Stimulated activated effector memory CD8-positive, alpha-beta T cell treated with anti-CD3 and anti-CD28 coated beads, Interleukin-12 subunit alpha, Interleukin-12 subunit beta, amount 100 ng/mL, for 72 hours (primary cell): ENCODE data around the gene DDX56.

Source experiments
- ATAC-seq: fragments of 150-1000 bp; cut with Tn5 transposase; 2 replicates; pipeline ENCODE4 v1.10.0; 2021
- DNase-seq, 2 donors: peaks; one replicate each; pipeline ENCODE4 v3.0.0; 2021 to 2022; ENCODE audit warnings: low spot score in 2 of 2
- H3K27ac Mint-ChIP-seq: one replicate; pipeline ENCODE4 v1.8.0; 2022; ENCODE audit warnings: mild to moderate bottlenecking, mixed read lengths
- H3K36me3 Mint-ChIP-seq: one replicate; pipeline ENCODE4 v1.8.0; 2022; ENCODE audit warnings: mild to moderate bottlenecking, mixed read lengths
- H3K4me1 Mint-ChIP-seq: one replicate; pipeline ENCODE4 v1.8.0; 2022; ENCODE audit warnings: mixed read lengths
- H3K4me3 Mint-ChIP-seq: one replicate; pipeline ENCODE4 v1.8.0; 2022; ENCODE audit warnings: mild to moderate bottlenecking, mixed read lengths
- H3K9me3 Mint-ChIP-seq: one replicate; pipeline ENCODE4 v1.8.0; 2022; ENCODE audit warnings: mixed read lengths

The DDX56 gene

GRCh38 chr7:44538798-44539668 is 34.7 kb downstream of the DDX56 start:
- ATAC-seq (no peak), DNase-seq (no peak)
- Mint-ChIP-seq H3K36me3 (no peaks in the 10 kb centered on the region), H3K4me1 (no peaks in the 10 kb centered on the region), H3K9me3 (no peaks in the 10 kb centered on the region), H3K4me3 (no peak overlapping the region), H3K27ac (no peak overlapping the region)

GRCh38 chr7:44538093-44538797 is 35.5 kb downstream of the DDX56 start:
- no peak overlapping the region for H3K27ac Mint-ChIP-seq

GRCh38 chr7:44537442-44537841 is 36.3 kb downstream of the DDX56 start:
- ATAC-seq (no peak), DNase-seq (no peak)
- Mint-ChIP-seq H3K4me1 (no peaks in the 10 kb centered on the region), H3K36me3 (no peaks in the 10 kb centered on the region), H3K4me3 (no peak overlapping the region), H3K27ac (no peak overlapping the region), H3K9me3 (no peaks in the 10 kb centered on the region)

More at GRCh38 chr7:44538093-44538797, 35.5 kb downstream of the DDX56 start:
- ATAC-seq (no peak), DNase-seq (no peak)
- H3K36me3 Mint-ChIP-seq, result no peaks in the 10 kb centered on the region
- no peak overlapping the region for H3K4me3 Mint-ChIP-seq
- no peaks in the 10 kb centered on the region for H3K9me3 Mint-ChIP-seq
- H3K4me1 Mint-ChIP-seq, result no peaks in the 10 kb centered on the region

- ATAC-seq, result no peak
- Mint-ChIP-seq H3K9me3 (no peaks in the 10 kb centered on the region), H3K36me3 (no peaks in the 10 kb centered on the region), H3K27ac (no peak overlapping the region), H3K4me3 (no peak overlapping the region), H3K4me1 (no peaks in the 10 kb centered on the region)
- DNase-seq, result no peak
Measured at GRCh38 chr7:44536090-44536489, 37.6 kb downstream of the DDX56 start.

GRCh38 chr7:44535348-44536064 is 38.2 kb downstream of the DDX56 start:
- Mint-ChIP-seq H3K4me1 (no peaks in the 10 kb centered on the region), H3K4me3 (no peak overlapping the region), H3K36me3 (no peaks in the 10 kb centered on the region), H3K27ac (peak overlapping the region; percentile 8), H3K9me3 (no peaks in the 10 kb centered on the region)
- ATAC-seq (no peak), DNase-seq (no peak)

- Mint-ChIP-seq H3K4me3 (no peak overlapping the region), H3K9me3 (no peaks in the 10 kb centered on the region), H3K4me1 (no peaks in the 10 kb centered on the region), H3K27ac (no peak overlapping the region), H3K36me3 (no peaks in the 10 kb centered on the region)
- ATAC-seq (peak; percentile 73), DNase-seq (peak; percentile 43 to 78)
Measured at GRCh38 chr7:44534501-44534900, 39.2 kb downstream of the DDX56 start.

GRCh38 chr7:44534087-44534486 is 39.6 kb downstream of the DDX56 start:
- no peaks in the 10 kb centered on the region for H3K9me3 Mint-ChIP-seq
- ATAC-seq, result no peak

GRCh38 chr7:44533301-44534055 is 40.2 kb downstream of the DDX56 start:
- Mint-ChIP-seq H3K4me3 (no peak overlapping the region), H3K27ac (no peak overlapping the region), H3K9me3 (no peaks in the 10 kb centered on the region), H3K4me1 (no peaks in the 10 kb centered on the region), H3K36me3 (no peaks in the 10 kb centered on the region)
- DNase-seq (no peak), ATAC-seq (no peak)

More at GRCh38 chr7:44534087-44534486, 39.6 kb downstream of the DDX56 start:
- Mint-ChIP-seq H3K36me3 (no peaks in the 10 kb centered on the region), H3K4me3 (no peak overlapping the region), H3K27ac (no peak overlapping the region), H3K4me1 (no peaks in the 10 kb centered on the region)
- DNase-seq, result no peak

GRCh38 chr7:44531421-44532380 is 42.0 kb downstream of the DDX56 start:
- Mint-ChIP-seq H3K36me3 (no peaks in the 10 kb centered on the region), H3K4me3 (no peak overlapping the region), H3K27ac (peak overlapping the region; percentile 2), H3K9me3 (no peaks in the 10 kb centered on the region), H3K4me1 (no peaks in the 10 kb centered on the region)
- no peak for ATAC-seq
- no peak for DNase-seq

GRCh38 chr7:44530990-44531389 is 42.7 kb downstream of the DDX56 start:
- Mint-ChIP-seq H3K4me3 (no peak overlapping the region), H3K4me1 (no peaks in the 10 kb centered on the region), H3K9me3 (no peaks in the 10 kb centered on the region), H3K36me3 (no peaks in the 10 kb centered on the region), H3K27ac (peak overlapping the region; percentile 2)
- ATAC-seq (peak; percentile 22), DNase-seq (no peak)

- DNase-seq (no peak), ATAC-seq (no peak)
- H3K4me1 Mint-ChIP-seq, result no peaks in the 10 kb centered on the region
- H3K4me3 Mint-ChIP-seq, result no peak overlapping the region
- H3K36me3 Mint-ChIP-seq, result no peaks in the 10 kb centered on the region
- H3K27ac Mint-ChIP-seq, result no peak overlapping the region
- peaks cover 8% of the 10 kb centered on the region for H3K9me3 Mint-ChIP-seq
Measured at GRCh38 chr7:44524811-44525388, 48.8 kb downstream of the DDX56 start.

GRCh38 chr7:44522315-44522714 is 51.4 kb downstream of the DDX56 start:
- Mint-ChIP-seq H3K4me1 (no peaks in the 10 kb centered on the region), H3K36me3 (no peaks in the 10 kb centered on the region), H3K9me3 (peaks cover 8% of the 10 kb centered on the region), H3K4me3 (no peak overlapping the region), H3K27ac (no peak overlapping the region)
- no peak for ATAC-seq
- DNase-seq, result no peak

GRCh38 chr7:44521347-44522095 is 52.2 kb downstream of the DDX56 start:
- ATAC-seq (peak; percentile 37), DNase-seq (no peak)
- Mint-ChIP-seq H3K36me3 (no peaks in the 10 kb centered on the region), H3K27ac (no peak overlapping the region), H3K4me3 (no peak overlapping the region), H3K9me3 (peaks cover 8% of the 10 kb centered on the region), H3K4me1 (no peaks in the 10 kb centered on the region)
